GM12878 (cell line): ENCODE measurements around the gene ZNF775.
A peak's percentile ranks its signal among the peaks of the same experiment; 100 is the strongest.

Experiments
- BMI1 ChIP-seq: fragments of 450-650 bp; IDR thresholded peaks from 2 replicates; pipeline ENCODE4 v1.6.1; 2016; ENCODE audit warnings: mild to moderate bottlenecking, moderate library complexity, borderline replicate concordance
- BRCA1 ChIP-seq: IDR thresholded peaks from 2 replicates; pipeline ENCODE4 v1.6.1; 2011; ENCODE audit warnings: low read depth, low read length, improper control_type of control experiment
- FOS ChIP-seq: IDR thresholded peaks from 3 replicates; pipeline ENCODE4 v1.6.1; 2011; ENCODE audit warnings: borderline replicate concordance; ENCODE audit not compliant: insufficient read length; ENCODE audit errors: extremely low read depth
- NFIC ChIP-seq: IDR thresholded peaks from 2 replicates; pipeline ENCODE4 v1.6.1; 2012; ENCODE audit warnings: low read depth, mild to moderate bottlenecking, inconsistent platforms, low read length, moderate library complexity
- NR2C1 ChIP-seq: fragments of 450-650 bp; IDR thresholded peaks from 2 replicates; pipeline ENCODE4 v1.6.1; 2017; ENCODE audit warnings: antibody characterized with exemption, mild to moderate bottlenecking, moderate library complexity
- NR2C2 ChIP-seq: IDR thresholded peaks from 2 replicates; pipeline ENCODE4 v1.6.1; 2011; ENCODE audit warnings: borderline replicate concordance, low read depth; ENCODE audit not compliant: control insufficient read depth, insufficient read length
- REST ChIP-seq: IDR thresholded peaks from 2 replicates; pipeline ENCODE4 v1.6.1; 2012; ENCODE audit warnings: mild to moderate bottlenecking, low read depth, low read length
- TAF1 ChIP-seq: IDR thresholded peaks from 2 replicates; pipeline ENCODE4 v1.6.1; 2011; ENCODE audit warnings: mild to moderate bottlenecking, low read depth, low read length, borderline replicate concordance
- ZNF274 ChIP-seq: IDR thresholded peaks from one replicate; pipeline ENCODE4 v1.8.0; 2011; ENCODE audit not compliant: insufficient read length, insufficient read depth
- ZNF384 ChIP-seq: IDR thresholded peaks from 2 replicates; pipeline ENCODE4 v1.6.1; 2012; ENCODE audit warnings: low read depth, mild to moderate bottlenecking, low read length, improper control_type of control experiment, borderline replicate concordance
- ZNF592 ChIP-seq: fragments of 450-650 bp; IDR thresholded peaks from 2 replicates; pipeline ENCODE4 v1.6.1; 2017; ENCODE audit warnings: mild to moderate bottlenecking, moderate library complexity
- TF ChIP-seq, protein P1 (sequence below), 3 experiments: IDR thresholded peaks in 2 of 3; conservative IDR thresholded peaks in 1 of 3; 2 replicates each; pipeline ENCODE4 v1.5.1; 2011; ENCODE audit warnings: low read depth in 3 of 3, low read length in 3 of 3, mild to moderate bottlenecking in 3 of 3, control low read depth in 2 of 3, moderate library complexity in 2 of 3, inconsistent platforms in 1 of 3, mixed read lengths in 1 of 3; ENCODE audit not compliant: control insufficient read depth in 2 of 3, insufficient read depth in 1 of 3; ENCODE audit errors: extremely low read depth in 1 of 3
- TF ChIP-seq, protein P2 (sequence below): IDR thresholded peaks from 2 replicates; pipeline ENCODE4 v1.6.1; 2011; ENCODE audit warnings: borderline replicate concordance, low read depth, mild to moderate bottlenecking, moderate library complexity, mixed read lengths, low read length; ENCODE audit not compliant: insufficient read depth; ENCODE audit errors: extremely low read length

DNA sequence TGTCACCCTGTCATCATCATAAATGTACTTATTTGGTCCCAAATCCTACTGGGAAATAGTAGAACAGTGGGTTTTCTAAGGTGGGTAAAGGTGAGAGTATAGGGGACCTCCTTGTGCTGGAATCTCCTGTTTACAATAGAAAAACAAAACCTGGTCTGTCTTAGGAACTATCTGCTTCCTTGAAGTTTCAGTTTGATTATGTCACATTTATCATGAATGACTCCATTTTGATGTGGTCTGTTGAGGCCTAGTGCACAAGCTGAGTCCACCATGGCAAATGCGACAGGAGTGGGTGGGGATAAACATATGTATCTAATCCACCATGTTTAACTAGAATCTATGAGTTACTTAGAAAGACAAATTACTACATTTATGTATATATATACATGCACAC is 23.5 kb upstream of the ZNF775 start:
- TF ChIP-seq NR2C2 = no peak
- TF ChIP-seq ZNF592 = peak; percentile 51; the same call in 1 of the 2 replicates
- no peak for TF ChIP-seq BMI1
- no peak for TF ChIP-seq REST
- TF ChIP-seq TAF1 = no peak
- TF ChIP-seq ZNF274 = no peak
- no peak for TF ChIP-seq FOS
- no peak for TF ChIP-seq ZNF384
- TF ChIP-seq, protein P1, sequence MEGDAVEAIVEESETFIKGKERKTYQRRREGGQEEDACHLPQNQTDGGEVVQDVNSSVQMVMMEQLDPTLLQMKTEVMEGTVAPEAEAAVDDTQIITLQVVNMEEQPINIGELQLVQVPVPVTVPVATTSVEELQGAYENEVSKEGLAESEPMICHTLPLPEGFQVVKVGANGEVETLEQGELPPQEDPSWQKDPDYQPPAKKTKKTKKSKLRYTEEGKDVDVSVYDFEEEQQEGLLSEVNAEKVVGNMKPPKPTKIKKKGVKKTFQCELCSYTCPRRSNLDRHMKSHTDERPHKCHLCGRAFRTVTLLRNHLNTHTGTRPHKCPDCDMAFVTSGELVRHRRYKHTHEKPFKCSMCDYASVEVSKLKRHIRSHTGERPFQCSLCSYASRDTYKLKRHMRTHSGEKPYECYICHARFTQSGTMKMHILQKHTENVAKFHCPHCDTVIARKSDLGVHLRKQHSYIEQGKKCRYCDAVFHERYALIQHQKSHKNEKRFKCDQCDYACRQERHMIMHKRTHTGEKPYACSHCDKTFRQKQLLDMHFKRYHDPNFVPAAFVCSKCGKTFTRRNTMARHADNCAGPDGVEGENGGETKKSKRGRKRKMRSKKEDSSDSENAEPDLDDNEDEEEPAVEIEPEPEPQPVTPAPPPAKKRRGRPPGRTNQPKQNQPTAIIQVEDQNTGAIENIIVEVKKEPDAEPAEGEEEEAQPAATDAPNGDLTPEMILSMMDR (IDR thresholded peaks at IDR 0.05 in 2 of 3, conservative IDR thresholded peaks at IDR 0.05 in 1 of 3; ENCODE audit: control insufficient read depth in 2 of 3, extremely low read depth in 1 of 3, insufficient read depth in 1 of 3, low read depth in 3 of 3, low read length in 3 of 3) = no peak
- no peak for TF ChIP-seq NR2C1
- TF ChIP-seq, protein P2, sequence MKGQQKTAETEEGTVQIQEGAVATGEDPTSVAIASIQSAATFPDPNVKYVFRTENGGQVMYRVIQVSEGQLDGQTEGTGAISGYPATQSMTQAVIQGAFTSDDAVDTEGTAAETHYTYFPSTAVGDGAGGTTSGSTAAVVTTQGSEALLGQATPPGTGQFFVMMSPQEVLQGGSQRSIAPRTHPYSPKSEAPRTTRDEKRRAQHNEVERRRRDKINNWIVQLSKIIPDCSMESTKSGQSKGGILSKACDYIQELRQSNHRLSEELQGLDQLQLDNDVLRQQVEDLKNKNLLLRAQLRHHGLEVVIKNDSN = no peak
- TF ChIP-seq BRCA1 = no peak
- no peak for TF ChIP-seq NFIC
